K562 (cell line): Measurements from ENCODE around the gene ZNF302.

Experiments
- FOXP1 ChIP-seq: sonication (generic); formaldehyde crosslinking; IDR thresholded peaks from 2 replicates; pipeline ENCODE4 v1.8.0; 2022; ENCODE audit warnings: mild to moderate bottlenecking, missing genetic modification reagents
- ZFP1 ChIP-seq: fragments of 450-650 bp; formaldehyde crosslinking; IDR thresholded peaks from 2 replicates; pipeline ENCODE4 v1.4.0; 2020; ENCODE audit warnings: mild to moderate bottlenecking, mixed read lengths
- TF ChIP-seq, protein P1 (sequence below), 2 experiments: fragments of 450-650 bp; formaldehyde crosslinking in 1 of 2; IDR thresholded peaks; 2 replicates each; pipeline versions ENCODE4 v1.4.0 to v1.6.1; 2014 to 2020; ENCODE audit warnings: mild to moderate bottlenecking in 2 of 2, borderline replicate concordance in 1 of 2, low read depth in 1 of 2

DNA sequence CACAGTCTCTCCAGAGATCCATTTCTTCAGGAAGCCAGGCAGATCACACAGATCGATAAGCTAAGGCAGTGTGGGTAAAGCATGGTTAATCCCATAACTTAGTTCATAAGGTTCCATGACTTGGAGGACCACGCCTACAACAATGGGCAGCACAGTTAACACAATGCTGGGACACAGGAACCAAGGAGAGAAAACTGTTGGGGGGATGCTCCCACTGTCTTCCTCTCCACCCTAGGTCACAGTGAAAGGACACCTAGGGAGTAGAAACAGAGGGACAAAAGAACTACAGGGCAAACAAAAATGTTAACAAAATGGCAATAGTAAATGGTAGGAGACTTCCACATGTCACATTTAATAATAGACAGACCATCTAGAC lies 35.8 kb downstream of the ZNF302 start:
- TF ChIP-seq FOXP1 (CRISPR knock-in tag) (no peak), ZFP1 (no peak)
- TF ChIP-seq, protein P1, sequence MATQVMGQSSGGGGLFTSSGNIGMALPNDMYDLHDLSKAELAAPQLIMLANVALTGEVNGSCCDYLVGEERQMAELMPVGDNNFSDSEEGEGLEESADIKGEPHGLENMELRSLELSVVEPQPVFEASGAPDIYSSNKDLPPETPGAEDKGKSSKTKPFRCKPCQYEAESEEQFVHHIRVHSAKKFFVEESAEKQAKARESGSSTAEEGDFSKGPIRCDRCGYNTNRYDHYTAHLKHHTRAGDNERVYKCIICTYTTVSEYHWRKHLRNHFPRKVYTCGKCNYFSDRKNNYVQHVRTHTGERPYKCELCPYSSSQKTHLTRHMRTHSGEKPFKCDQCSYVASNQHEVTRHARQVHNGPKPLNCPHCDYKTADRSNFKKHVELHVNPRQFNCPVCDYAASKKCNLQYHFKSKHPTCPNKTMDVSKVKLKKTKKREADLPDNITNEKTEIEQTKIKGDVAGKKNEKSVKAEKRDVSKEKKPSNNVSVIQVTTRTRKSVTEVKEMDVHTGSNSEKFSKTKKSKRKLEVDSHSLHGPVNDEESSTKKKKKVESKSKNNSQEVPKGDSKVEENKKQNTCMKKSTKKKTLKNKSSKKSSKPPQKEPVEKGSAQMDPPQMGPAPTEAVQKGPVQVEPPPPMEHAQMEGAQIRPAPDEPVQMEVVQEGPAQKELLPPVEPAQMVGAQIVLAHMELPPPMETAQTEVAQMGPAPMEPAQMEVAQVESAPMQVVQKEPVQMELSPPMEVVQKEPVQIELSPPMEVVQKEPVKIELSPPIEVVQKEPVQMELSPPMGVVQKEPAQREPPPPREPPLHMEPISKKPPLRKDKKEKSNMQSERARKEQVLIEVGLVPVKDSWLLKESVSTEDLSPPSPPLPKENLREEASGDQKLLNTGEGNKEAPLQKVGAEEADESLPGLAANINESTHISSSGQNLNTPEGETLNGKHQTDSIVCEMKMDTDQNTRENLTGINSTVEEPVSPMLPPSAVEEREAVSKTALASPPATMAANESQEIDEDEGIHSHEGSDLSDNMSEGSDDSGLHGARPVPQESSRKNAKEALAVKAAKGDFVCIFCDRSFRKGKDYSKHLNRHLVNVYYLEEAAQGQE (IDR thresholded peaks at IDR 0.05; ENCODE audit: borderline replicate concordance), result no peak
- TF ChIP-seq, protein P1 (CRISPR knock-in tag; IDR thresholded peaks at IDR 0.05; ENCODE audit: low read depth), result no peak
